Pancreas (tissue), 10 donors: ENCODE results near the gene CT47C1. TPM values are rescaled to one million over a fixed set of nuclear protein-coding genes. Genes with fewer than 3 reads are reported as not detected.

Experiments used
- ATAC-seq, 4 donors: fragments of 200-7000 bp; cut with Tn5 transposase; one replicate each; pipeline versions ENCODE4 v1.8.0 to v1.9.1; 2020; ENCODE audit warnings: mild to moderate bottlenecking in 4 of 4, moderate library complexity in 4 of 4
- DNase-seq, 6 donors: peaks; one replicate each; pipeline ENCODE4 v3.0.0-alpha.2; 2020
- FAIRE-seq: peaks from 2 replicates; lab custom pipeline; 2012; peaks lifted over from hg19 to GRCh38; lab: Jason Lieb, UNC
- H3K27ac ChIP-seq, 4 donors: fragments of 200-600 bp; sonication (generic); 1 replicate in 3 of 4; 2 replicates in 1 of 4; pipeline versions ENCODE4 v1.5.0 to v1.8.0; 2020
- H3K27me3 ChIP-seq, 4 donors: fragments of 200-600 bp; one replicate each; pipeline ENCODE4 v1.8.0; 2021
- H3K36me3 ChIP-seq, 3 donors: fragments of 200-600 bp; sonication (generic) in 1 of 3; one replicate each; pipeline versions ENCODE4 v1.5.0 to v1.8.0; 2020 to 2021
- H3K4me1 ChIP-seq, 3 donors: fragments of 200-600 bp; one replicate each; pipeline ENCODE4 v1.8.0; 2021
- H3K4me3 ChIP-seq, 4 donors: fragments of 200-600 bp; sonication (generic) in 2 of 4; one replicate each; pipeline versions ENCODE4 v1.5.0 to v1.8.0; 2020 to 2021
- H3K9me3 ChIP-seq, 4 donors: fragments of 200-600 bp; one replicate each; pipeline ENCODE4 v1.8.0; 2021
- WGBS, 2 donors: extraction: QIAGEN DNeasy Blood & Tissue Kit; methylation state at CpG; one replicate each; pipeline ENCODE4 v1.1.7; 2013; 5-methylcytosine and 5-hydroxymethylcytosine counted together
- intact Hi-C, 3 donors: fragments of 100-400 bp; cut with DNase I; formaldehyde crosslinking; loops; one replicate each; pipeline versions ENCODE4 v1.11.1 to v1.14.2; 2022
- polyA plus RNA-seq, 2 donors: library from polyadenylated mRNA; stranded (reverse); fragments of 200-250 nt; gene quantifications; one replicate each; pipeline ENCODE4 v1.2.3, GENCODE V29; 2013
- total RNA-seq, 6 donors: library from RNA; stranded (reverse); fragmentation: NEBNext Ultra II Directional in 4 of 6; extraction: Animal tissue kit (Norgen Biotek cat#: 25700) in 4 of 6; gene quantifications; one replicate each; pipeline versions ENCODE4 v1.2.1 to v1.2.4, GENCODE V29; 2021 to 2023
- TF ChIP-seq, protein P1 (sequence below), 4 donors: fragments of 200-600 bp; sonication (generic) in 3 of 4; IDR thresholded peaks; one replicate each; pipeline versions ENCODE4 v1.5.0 to v1.8.0; 2021; ENCODE audit warnings: antibody characterized with exemption in 4 of 4
- donor health status: healthy with polysubstance abuse.
- donor health status: DM: no; HTN: no; CAD: no; lungs with moderate emphysema.
- donor health status: DM: no; HTN: no; CAD: no.
- donor health status: control.
- donor health status: control.
- donor health status: Bipolar disorder and iron deficiency.
- donor health status: DM: yes; HTN: yes; CAD: no.
- donor health status: DM: no; HTN: no; CAD: no.
- donor health status: DM: no; HTN: no; CAD: no.
- donor health status: DM: yes; HTN: yes; CAD: no.

The CT47C1 gene
- total and polyA plus RNA-seq, 8 donors = not detected

DNA sequence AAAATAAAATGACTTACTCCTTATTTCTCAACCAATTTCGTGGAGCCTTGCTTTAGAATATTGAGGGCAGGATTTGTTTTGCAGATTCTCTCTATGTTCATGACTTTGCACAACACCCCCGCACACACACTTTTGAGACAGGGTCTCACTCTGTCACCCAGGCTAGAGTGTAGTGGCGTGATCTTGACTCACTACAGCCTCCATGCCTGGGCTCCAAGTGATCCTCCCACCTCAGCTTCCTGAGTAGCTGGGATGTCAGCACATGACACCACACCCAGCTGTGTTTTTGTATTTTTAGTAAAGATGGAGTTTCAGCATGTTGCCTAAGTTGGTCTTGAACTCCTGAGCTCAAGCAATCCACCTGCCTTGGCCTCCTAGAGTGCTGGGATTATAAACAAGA lies 12.0 kb downstream of the CT47C1 start:
- no peak for ATAC-seq
- no peak for FAIRE-seq

DNA sequence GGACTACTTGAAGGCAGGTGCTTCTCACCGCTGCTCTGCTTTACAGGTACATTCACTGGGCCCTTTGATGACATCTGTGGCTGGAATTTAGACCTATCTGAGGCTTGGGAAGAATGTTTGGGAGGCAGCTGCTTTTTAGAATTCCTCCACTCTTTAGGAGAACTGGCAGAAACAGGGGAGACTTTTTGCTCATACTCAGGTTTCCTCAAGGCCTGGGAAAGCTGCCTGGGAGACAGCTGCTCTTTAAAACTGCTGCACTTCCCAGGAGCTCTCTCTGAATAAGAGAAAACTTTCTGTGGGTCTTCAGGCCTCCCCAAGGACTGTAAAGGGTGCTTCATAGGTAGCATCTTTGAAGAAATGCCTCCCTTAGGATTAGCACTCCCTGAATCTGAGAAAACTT lies 14.3 kb downstream of the CT47C1 start:
- H3K4me3 ChIP-seq = no peak overlapping the region
- TF ChIP-seq, protein P1, sequence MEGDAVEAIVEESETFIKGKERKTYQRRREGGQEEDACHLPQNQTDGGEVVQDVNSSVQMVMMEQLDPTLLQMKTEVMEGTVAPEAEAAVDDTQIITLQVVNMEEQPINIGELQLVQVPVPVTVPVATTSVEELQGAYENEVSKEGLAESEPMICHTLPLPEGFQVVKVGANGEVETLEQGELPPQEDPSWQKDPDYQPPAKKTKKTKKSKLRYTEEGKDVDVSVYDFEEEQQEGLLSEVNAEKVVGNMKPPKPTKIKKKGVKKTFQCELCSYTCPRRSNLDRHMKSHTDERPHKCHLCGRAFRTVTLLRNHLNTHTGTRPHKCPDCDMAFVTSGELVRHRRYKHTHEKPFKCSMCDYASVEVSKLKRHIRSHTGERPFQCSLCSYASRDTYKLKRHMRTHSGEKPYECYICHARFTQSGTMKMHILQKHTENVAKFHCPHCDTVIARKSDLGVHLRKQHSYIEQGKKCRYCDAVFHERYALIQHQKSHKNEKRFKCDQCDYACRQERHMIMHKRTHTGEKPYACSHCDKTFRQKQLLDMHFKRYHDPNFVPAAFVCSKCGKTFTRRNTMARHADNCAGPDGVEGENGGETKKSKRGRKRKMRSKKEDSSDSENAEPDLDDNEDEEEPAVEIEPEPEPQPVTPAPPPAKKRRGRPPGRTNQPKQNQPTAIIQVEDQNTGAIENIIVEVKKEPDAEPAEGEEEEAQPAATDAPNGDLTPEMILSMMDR (IDR thresholded peaks at IDR 0.05) = no peak
- 75 to 88% methylated on average over 1 of the region's 1 CpG for WGBS, 2 donors
- H3K4me1 ChIP-seq = no peaks in the 10 kb centered on the region
- intact Hi-C loops = no loop called here
- no peak overlapping the region for H3K27ac ChIP-seq
- no peaks in the 10 kb centered on the region for H3K36me3 ChIP-seq
- no peaks in the 10 kb centered on the region for H3K9me3 ChIP-seq
- ATAC-seq (no peak), DNase-seq (no peak), FAIRE-seq (no peak)
- peaks cover 0 to 3% (median 0%) of the 10 kb centered on the region in 4 donors for H3K27me3 ChIP-seq

More for the DNA sequence above, 12.0 kb downstream of the CT47C1 start:
- H3K4me1 ChIP-seq = no peaks in the 10 kb centered on the region
- no peak overlapping the region for H3K4me3 ChIP-seq
- H3K36me3 ChIP-seq = no peaks in the 10 kb centered on the region
- intact Hi-C loops = no loop called here
- DNase-seq = no peak
- H3K9me3 ChIP-seq = no peaks in the 10 kb centered on the region
- 65 to 86% methylated on average over 3 of the region's 3 CpGs for WGBS, 2 donors
- H3K27ac ChIP-seq = no peak overlapping the region
- no peaks in the 10 kb centered on the region for H3K27me3 ChIP-seq
- TF ChIP-seq, protein P1 (IDR thresholded peaks at IDR 0.05) = no peak

DNA sequence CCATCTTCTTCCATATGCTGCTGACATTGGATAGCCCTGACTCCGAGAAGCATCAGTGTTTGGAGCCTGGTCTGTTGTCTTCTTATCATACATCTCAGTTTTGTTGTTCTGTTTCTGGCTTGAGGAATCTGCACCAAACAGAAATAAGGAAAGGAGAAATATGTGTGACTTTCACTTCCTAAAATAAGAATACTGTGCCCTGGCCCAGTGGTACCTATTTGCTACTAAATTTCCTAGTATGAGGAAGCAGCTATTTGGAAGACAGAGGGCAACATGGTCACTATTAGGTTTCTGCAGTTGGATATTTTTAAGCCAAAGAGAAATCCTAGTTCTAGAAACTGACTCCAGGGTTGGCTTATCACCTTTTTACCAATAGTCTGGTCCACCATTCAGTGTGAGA lies 16.8 kb downstream of the CT47C1 start:
- Histone ChIP-seq H3K36me3 (no peaks in the 10 kb centered on the region), H3K27ac (no peak overlapping the region), H3K4me3 (no peak overlapping the region), H3K4me1 (no peaks in the 10 kb centered on the region), H3K27me3 (peaks cover 0 to 3% (median 0%) of the 10 kb centered on the region in 4 donors), H3K9me3 (no peaks in the 10 kb centered on the region)
- TF ChIP-seq, protein P1 (IDR thresholded peaks at IDR 0.05) = no peak
- WGBS, 2 donors = 57 to 85% methylated on average over 1 of the region's 1 CpG
- intact Hi-C loops = no loop called here
- DNase-seq (no peak), ATAC-seq (no peak), FAIRE-seq (no peak)

DNA sequence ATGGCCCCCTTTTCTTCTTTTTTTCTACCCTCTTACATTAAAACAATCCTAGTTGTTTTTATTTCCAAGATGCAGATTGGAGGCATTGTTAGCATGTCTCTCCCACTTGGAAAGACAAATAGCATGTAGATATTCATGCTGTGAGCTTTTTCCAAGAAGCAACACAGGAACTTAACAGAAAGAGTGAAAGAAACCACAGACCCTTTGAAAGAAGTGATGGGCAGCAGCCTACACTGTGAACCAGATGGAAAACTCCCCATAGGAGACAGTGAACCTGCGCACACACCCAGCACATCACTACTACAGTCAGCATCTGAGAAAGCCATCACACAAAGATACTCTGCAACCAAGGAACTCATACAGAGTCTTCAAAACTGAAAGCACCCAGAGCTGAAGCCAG lies 17.8 kb downstream of the CT47C1 start:
- Histone ChIP-seq H3K27ac (no peak overlapping the region), H3K27me3 (peaks cover 0 to 3% (median 0%) of the 10 kb centered on the region in 4 donors), H3K4me1 (no peaks in the 10 kb centered on the region), H3K4me3 (no peak overlapping the region), H3K36me3 (no peaks in the 10 kb centered on the region), H3K9me3 (no peaks in the 10 kb centered on the region)
- ATAC-seq = no peak
- FAIRE-seq = no peak
- DNase-seq = no peak
- TF ChIP-seq, protein P1 (IDR thresholded peaks at IDR 0.05) = no peak
- intact Hi-C loops = no loop called here
- 77 to 91% methylated on average over 1 of the region's 1 CpG for WGBS, 2 donors

DNA sequence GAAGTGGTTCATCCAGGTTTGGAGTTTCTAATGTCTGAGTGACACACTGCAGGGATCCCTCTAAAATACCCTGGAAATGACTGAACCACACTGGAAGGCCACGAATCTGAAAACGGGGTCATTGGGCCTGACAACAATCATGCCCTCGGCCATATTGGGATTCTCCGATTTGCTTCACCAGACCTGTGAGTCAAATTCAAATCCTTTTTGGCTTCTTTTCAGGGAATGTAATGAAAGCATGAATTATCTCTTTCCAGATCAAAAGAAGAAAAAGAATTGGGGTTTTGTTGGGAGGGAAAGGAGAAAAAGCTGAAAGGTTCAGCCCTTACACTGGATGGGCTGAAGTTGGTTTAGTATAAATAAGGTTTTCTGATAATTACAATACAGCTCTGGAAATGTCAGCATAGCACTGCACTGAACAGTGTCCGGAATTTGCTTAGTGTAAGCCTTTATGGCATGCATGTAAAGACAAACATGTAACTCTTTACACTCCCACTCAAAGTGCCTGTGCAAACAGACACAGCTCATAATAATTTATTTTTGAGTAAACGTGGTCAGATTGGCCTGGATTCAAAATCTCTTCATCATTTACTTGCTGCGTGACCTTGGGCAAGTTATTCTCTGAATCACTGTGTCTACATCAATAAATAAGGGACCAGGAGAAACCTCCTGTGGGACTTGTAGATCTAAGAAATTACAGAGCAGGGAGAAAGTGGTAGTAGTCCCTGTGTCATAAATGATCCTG lies 21.4 kb downstream of the CT47C1 start:
- no peak for FAIRE-seq

More for the DNA sequence above, 21.4 kb downstream of the CT47C1 start:
- DNase-seq (no peak), ATAC-seq (no peak)
- intact Hi-C loops = no loop called here
- Histone ChIP-seq H3K27ac (no peak overlapping the region), H3K4me1 (no peaks in the 10 kb centered on the region), H3K27me3 (peaks cover 0 to 6% (median 1%) of the 10 kb centered on the region in 4 donors), H3K9me3 (no peaks in the 10 kb centered on the region), H3K4me3 (no peak overlapping the region), H3K36me3 (no peaks in the 10 kb centered on the region)
- TF ChIP-seq, protein P1 (IDR thresholded peaks at IDR 0.05) = no peak
- WGBS, 2 donors = 63 to 67% methylated on average over 7 of the region's 7 CpGs
